NCI-H2107 treated with DMSO at 0.1 percent for 48 hours (cell line): ENCODE results near the gene TRPM3.

ENCODE experiments used
- DNase-seq: peaks from one replicate; lab custom pipeline; 2025; ENCODE audit not compliant: unreplicated experiment; lab: John Stamatoyannopoulos, UW

TRPM3 gene

GRCh38 chr9:71098801-71099200 lies 22.6 kb downstream of the TRPM3 start:
- no peak for DNase-seq

GRCh38 chr9:71097671-71098070 lies 23.8 kb downstream of the TRPM3 start:
- DNase-seq, result no peak

- DNase-seq, result no peak
Measured at GRCh38 chr9:71096421-71097108, 24.9 kb downstream of the TRPM3 start.

- no peak for DNase-seq
Measured at GRCh38 chr9:71094708-71095251, 26.6 kb downstream of the TRPM3 start.

- DNase-seq, result no peak
Measured at GRCh38 chr9:71090896-71091295, 30.5 kb downstream of the TRPM3 start.

- no peak for DNase-seq
Measured at GRCh38 chr9:71079451-71079850, 42.0 kb downstream of the TRPM3 start.

GRCh38 chr9:71076096-71076495 lies 45.3 kb downstream of the TRPM3 start:
- no peak for DNase-seq

- DNase-seq, result no peak
Measured at GRCh38 chr9:71073494-71073893, 47.9 kb downstream of the TRPM3 start.

- no peak for DNase-seq
Measured at GRCh38 chr9:71072587-71072986, 48.8 kb downstream of the TRPM3 start.

- no peak for DNase-seq
Measured at GRCh38 chr9:71071633-71072032, 49.8 kb downstream of the TRPM3 start.

- no peak for DNase-seq
Measured at GRCh38 chr9:71058660-71059059, 62.8 kb downstream of the TRPM3 start.

- DNase-seq, result no peak
Measured at GRCh38 chr9:71052287-71052686, 69.1 kb downstream of the TRPM3 start.

GRCh38 chr9:71048280-71048679 lies 73.1 kb downstream of the TRPM3 start:
- no peak for DNase-seq

GRCh38 chr9:71042448-71042990 lies 78.9 kb downstream of the TRPM3 start:
- DNase-seq, result no peak

GRCh38 chr9:71037521-71037920 lies 83.9 kb downstream of the TRPM3 start:
- DNase-seq, result no peak

- DNase-seq, result peak; percentile 20
Measured at GRCh38 chr9:71036501-71036900, 84.9 kb downstream of the TRPM3 start.

- DNase-seq, result no peak
Measured at GRCh38 chr9:71032779-71033178, 88.6 kb downstream of the TRPM3 start.

GRCh38 chr9:71025728-71026127 lies 95.7 kb downstream of the TRPM3 start:
- DNase-seq, result no peak

- no peak for DNase-seq
Measured at GRCh38 chr9:71025201-71025600, 96.2 kb downstream of the TRPM3 start.

GRCh38 chr9:71010258-71010657 lies 111.2 kb downstream of the TRPM3 start:
- DNase-seq, result no peak

GRCh38 chr9:71005456-71005855 lies 116.0 kb downstream of the TRPM3 start:
- DNase-seq, result no peak

- no peak for DNase-seq
Measured at GRCh38 chr9:71004196-71004595, 117.2 kb downstream of the TRPM3 start.

- DNase-seq, result no peak
Measured at GRCh38 chr9:71003346-71003745, 118.1 kb downstream of the TRPM3 start.
